ENCODE data around the gene SUFU.

The SUFU gene

DNA sequence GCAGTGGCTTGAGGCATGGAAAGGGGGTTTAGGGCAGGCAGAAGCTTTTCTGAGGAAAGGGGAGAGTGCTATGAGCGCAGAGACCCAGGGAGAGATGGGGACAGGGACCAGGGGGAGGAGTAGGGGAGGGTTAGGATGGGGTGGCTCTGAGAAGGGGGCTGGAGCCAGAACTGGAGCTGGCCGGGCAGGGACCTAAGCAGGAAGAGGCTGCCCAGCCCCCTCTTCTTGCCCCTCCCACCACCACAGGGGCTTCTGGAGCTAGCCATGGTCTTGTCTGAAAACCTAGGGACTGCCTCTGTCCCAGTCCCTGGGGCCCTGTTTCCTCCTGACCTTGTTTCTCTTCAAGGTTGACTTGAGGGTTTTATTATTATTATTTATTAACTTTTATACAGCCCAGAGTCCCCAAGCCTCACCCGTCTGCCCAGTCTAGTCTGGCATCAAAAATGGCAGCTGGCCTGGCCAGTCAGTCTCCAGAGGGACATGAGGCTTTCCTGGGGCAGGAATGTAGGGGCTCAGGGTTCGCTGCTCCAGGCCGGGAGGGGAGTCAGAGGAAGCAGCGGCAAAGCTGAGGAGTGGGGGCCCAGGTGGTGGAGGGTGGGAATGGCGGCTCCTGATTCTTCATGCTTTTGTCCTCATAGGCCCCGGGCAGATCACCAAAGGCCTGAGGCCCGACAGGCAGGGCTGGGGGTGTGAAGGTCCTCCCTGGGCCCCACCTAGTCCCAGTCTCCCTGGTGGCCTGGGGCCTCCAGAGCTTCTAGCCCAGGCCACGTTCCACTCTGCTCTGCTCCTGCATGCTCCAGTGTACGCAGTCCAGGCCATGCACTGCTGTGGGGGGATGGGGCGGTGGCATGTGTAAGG lies 146.3 kb downstream of the SUFU start:
- TF ChIP-seq, protein P1, sequence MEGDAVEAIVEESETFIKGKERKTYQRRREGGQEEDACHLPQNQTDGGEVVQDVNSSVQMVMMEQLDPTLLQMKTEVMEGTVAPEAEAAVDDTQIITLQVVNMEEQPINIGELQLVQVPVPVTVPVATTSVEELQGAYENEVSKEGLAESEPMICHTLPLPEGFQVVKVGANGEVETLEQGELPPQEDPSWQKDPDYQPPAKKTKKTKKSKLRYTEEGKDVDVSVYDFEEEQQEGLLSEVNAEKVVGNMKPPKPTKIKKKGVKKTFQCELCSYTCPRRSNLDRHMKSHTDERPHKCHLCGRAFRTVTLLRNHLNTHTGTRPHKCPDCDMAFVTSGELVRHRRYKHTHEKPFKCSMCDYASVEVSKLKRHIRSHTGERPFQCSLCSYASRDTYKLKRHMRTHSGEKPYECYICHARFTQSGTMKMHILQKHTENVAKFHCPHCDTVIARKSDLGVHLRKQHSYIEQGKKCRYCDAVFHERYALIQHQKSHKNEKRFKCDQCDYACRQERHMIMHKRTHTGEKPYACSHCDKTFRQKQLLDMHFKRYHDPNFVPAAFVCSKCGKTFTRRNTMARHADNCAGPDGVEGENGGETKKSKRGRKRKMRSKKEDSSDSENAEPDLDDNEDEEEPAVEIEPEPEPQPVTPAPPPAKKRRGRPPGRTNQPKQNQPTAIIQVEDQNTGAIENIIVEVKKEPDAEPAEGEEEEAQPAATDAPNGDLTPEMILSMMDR (IDR thresholded peaks at IDR 0.05; ENCODE audit: low read depth, low read length, missing control alignments), result no peak
- DNase-seq (ENCODE audit: low read depth), result no peak
- H3K4me3 ChIP-seq (ENCODE audit: low read depth, low read length), result peak overlapping the region; percentile 67

- TF ChIP-seq, protein P1 (IDR thresholded peaks at IDR 0.05; ENCODE audit: low read depth, low read length, missing control alignments), result no peak
- no peak for DNase-seq (ENCODE audit: low read depth)
- peak overlapping the region; percentile 67 for H3K4me3 ChIP-seq (ENCODE audit: low read depth, low read length)
Measured at GRCh38 chr10:102650655-102651454, 147.1 kb downstream of the SUFU start.

GRCh38 chr10:102651455-102652169 lies 147.8 kb downstream of the SUFU start:
- no peak for DNase-seq (ENCODE audit: low read depth)
- peak overlapping the region; percentile 67 for H3K4me3 ChIP-seq (ENCODE audit: low read depth, low read length)
- TF ChIP-seq, protein P1 (IDR thresholded peaks at IDR 0.05; ENCODE audit: low read depth, low read length, missing control alignments), result no peak

DNA sequence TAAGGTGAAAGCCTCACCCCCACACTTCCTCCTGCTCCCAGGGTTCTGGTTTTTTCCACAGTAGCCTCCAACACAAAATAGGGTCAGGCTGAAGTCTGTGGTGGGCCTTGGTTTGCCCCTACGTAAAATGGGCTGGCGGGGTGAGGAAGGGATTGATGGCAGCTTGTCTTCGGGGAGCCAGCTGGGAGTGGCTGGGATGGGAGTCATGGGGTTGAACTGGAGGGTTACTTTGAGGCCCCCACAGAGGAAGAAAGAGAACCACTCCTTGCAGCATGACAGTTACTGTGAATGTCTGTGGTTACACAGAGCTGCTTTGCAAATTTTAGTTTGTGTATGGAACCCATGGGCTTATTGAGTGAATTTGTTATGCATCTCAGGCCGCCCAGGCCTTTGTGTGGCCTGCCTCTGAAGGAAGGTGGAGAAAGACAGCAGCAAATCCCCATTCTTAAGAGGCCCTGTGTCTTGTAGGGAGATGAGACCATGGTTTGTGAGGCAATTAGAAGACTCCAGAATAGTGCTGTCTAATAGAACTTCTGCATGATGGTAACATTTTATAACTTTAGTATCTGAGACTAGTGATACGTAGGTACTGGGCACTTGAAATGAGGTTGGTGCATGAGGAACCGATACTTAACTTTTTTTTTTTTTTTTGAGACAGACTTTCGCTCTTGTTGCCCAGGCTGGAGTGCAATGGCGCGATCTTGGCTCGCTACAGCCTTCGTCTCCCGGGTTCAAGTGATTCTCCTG lies 148.6 kb downstream of the SUFU start:
- TF ChIP-seq, protein P1 (IDR thresholded peaks at IDR 0.05; ENCODE audit: low read depth, low read length, missing control alignments), result no peak
- H3K4me3 ChIP-seq (ENCODE audit: low read depth, low read length), result peak overlapping the region; percentile 67
- peak; percentile 71 for DNase-seq (ENCODE audit: low read depth)

DNA sequence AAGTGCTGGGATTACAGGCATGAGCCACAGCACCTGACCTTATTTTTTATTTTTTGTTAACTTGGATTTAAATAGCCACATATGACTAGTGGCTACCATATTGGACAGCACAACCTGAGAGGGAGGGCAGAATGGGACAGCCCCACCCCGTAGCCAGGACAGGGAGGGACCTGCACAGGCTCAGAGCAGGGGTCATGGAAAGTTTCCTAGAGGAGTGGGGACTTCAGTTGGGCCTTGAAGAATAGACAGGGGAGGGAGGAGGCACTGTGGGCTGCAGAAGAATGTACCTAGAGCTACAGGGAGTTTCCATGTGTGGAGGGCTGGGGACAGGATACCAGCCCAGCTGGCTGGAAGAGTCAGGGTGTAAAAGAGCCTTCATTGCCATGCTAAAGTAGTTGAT lies 149.3 kb downstream of the SUFU start:
- no peak overlapping the region; the same call in 1 of the 2 replicates for H3K4me3 ChIP-seq (ENCODE audit: low read depth, low read length)
- TF ChIP-seq, protein P1 (IDR thresholded peaks at IDR 0.05; ENCODE audit: low read depth, low read length, missing control alignments), result no peak
- DNase-seq (ENCODE audit: low read depth), result no peak

DNA sequence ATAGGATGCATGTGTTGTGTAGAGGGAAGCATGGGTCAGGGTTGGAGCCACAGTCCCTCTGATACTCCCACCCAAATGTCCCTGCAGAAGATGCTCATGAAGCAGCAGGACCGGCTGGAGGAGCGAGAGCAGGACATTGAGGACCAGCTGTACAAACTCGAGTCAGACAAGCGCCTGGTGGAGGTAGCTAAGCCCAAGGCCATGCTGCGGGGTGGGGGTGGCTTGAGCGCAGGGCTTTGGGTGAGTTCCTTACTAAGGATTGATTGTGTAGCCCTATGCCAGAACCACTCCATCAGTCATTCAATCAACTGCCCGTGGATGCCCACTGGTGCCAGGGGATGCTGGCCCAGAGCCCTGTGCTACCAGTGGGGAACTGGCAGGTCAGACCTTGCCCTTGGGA lies 150.8 kb downstream of the SUFU start:
- TF ChIP-seq, protein P1 (IDR thresholded peaks at IDR 0.05; ENCODE audit: low read depth, low read length, missing control alignments), result no peak
- no peak overlapping the region for H3K4me3 ChIP-seq (ENCODE audit: low read depth, low read length)
- DNase-seq (ENCODE audit: low read depth), result no peak

Measured in GM12864 (cell line).